Kidney glomerular epithelial cell (primary cell): ENCODE results near the gene ZNF579.
"Not testable (repeated sequence)": the region's sequence is repeated elsewhere in the genome, so short reads cannot be mapped to it uniquely, and the experiment has no call there.

Source experiments
- DNase-seq: peaks from one replicate; lab custom pipeline; 2025; lab: John Stamatoyannopoulos, UW

ZNF579 gene

DNA sequence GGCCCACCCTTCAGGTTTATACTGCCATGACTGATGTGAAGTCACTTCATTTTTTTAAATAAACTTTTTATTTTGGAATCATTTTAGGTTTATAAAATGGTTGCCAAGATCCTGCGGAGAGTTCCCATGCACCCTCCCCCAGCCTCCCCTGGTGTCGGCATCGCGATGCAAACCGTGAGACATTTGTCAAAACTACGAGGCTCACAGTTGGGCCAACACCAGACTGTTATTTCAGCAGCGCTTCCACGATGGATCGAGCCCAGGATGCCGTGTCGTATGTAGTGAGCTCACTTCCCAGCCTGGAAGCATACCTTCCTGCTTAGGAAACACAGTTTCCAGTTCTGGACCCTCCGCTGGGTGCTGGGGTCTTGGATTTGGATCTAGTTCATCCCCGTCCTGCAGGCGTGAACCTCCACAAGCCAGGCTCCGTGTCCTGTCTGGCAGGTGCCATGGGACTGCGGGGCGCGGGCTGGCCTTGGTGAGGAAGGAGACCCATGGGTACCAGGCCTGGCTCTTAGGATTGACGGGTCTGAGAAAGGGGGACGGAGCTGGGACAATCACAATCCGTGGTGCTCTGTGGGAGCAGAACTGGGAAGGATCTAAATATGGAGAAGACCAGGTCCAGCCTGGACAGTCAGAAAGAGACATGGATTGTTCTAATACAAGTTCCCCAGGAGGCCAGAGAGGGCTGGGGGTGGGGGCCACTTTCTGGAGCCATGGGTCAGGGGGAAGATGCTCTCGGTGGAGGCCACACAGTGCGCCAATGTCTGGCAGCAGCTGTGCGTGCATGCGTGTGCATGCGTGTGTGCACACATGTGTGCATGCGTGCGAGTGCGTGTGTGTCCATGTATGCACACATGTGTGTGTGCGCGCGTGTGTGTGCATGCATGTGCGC lies 41.3 kb downstream of the ZNF579 start:
- no peak for DNase-seq

DNA sequence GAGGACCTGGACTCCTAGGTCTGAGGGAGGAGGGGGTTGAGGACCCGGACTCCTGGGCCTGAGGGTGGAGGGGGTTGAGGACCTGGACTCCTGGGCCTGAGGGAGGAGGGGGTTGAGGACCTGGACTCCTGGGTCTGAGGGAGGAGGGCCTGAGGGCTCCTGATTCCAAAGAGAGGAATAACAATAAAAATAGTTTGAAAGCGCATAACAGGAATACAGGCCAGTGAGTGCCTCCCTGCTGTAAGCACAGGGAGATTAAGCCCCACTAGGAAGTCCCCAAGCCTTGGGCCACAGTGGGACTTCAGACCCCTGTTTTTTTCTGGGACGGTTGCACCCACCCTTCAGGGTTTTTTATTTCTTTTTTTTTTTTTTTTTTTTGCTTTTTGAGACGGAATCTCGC lies 42.5 kb downstream of the ZNF579 start:
- DNase-seq: no peak

DNA sequence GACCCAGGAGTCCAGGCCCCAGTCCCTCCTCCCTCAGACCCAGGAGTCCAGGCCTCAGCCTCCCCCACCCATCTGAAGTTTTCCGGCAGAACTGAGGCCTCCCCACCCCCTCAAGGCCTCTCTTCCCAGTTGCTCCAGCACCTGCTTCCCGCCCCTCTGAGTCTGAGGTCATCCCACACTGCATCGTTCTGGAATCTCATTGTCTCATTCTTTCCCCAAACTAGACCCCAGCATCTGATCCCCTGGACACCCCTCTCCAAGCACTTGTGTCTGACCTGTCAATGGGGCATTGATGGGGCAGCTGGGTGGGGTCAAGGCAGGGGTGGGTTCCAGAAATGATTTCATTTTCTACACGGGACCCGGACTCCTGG lies 42.9 kb downstream of the ZNF579 start:
- peak; percentile 37 for DNase-seq

DNA sequence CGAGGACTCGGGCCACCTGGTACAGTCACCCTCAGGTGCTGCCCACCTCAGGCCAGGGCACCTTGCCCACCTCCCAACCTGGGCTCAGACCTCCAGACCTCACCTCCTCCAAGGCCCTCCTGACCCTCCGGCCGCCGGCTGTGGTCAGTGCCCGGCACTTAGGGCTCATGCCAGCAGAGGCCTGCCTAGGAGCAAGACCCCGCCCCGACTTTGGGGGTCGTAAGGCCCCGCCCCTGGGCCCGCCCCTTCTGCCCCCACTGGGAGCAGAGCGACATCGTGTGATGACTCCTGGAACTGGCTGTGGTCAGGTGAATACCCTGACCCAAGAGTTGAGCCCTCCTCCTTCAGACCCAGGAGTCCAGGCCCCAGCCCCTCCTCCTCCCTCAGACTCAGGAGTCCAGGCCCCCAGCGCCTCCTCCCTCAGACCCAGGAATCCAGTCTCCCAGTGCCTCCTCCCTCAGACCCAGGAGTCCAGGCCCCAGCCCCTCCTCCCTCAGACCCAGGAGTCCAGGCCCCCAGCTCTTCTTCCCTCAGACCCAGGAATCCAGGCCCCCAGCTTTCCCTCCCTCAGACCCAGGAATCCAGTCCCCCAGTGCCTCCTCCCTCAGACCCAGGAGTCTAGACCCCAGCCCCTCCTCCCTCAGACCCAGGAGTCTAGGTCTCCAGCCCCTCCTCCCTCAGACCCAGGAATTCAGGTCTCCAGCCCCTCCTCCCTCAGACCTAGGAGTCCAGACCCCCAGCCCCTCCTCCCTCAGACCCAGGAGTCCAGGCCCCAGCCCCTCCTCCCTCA lies 43.5 kb downstream of the ZNF579 start, which contains the start of gene SBK2:
SBK2 (minus strand) TSS at position 183 of the 790 bp plus-strand sequence. CDS start 839 bp downstream, outside the sequence.
- DNase-seq: no peak

DNA sequence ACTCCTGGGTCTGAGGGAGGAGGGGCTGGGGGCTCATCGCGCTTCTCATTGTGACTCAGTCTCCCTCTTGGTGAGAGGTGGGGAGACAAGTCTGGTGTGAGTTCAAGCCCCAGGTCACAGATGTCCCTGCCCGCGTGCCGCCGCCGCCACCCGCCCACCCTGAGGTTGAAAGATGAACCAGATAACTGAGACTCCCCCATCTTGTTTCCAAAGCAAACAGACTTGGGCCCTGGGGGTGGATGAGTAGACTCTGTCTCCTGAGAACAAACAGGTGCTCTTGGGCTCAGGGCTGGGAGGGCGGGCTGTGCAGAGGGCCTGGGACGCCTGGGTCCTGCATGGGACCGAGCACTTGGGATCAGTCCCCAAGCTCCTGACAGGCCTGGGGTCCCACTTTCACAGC lies 44.3 kb downstream of the ZNF579 start:
- DNase-seq: no peak

DNA sequence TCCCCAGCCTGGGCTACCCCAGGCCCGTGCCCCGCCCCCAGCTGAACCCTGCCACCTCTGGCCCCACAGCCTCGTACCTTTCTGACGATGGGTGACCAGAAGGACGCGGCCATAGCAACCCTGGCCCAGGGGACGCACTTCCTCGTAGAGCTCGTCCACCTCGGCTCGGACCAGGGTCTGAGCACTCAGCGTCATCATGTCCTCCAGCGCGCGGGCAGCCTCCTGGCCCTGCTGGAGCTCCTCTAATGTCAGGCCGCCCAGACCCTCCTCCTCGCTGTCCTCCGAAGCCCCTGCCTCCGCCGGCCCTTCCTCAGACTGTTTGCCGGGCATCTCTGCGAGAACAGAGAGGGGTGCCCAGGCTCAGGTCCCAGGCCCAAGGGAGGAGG lies 44.7 kb downstream of the ZNF579 start:
- DNase-seq: no peak

DNA sequence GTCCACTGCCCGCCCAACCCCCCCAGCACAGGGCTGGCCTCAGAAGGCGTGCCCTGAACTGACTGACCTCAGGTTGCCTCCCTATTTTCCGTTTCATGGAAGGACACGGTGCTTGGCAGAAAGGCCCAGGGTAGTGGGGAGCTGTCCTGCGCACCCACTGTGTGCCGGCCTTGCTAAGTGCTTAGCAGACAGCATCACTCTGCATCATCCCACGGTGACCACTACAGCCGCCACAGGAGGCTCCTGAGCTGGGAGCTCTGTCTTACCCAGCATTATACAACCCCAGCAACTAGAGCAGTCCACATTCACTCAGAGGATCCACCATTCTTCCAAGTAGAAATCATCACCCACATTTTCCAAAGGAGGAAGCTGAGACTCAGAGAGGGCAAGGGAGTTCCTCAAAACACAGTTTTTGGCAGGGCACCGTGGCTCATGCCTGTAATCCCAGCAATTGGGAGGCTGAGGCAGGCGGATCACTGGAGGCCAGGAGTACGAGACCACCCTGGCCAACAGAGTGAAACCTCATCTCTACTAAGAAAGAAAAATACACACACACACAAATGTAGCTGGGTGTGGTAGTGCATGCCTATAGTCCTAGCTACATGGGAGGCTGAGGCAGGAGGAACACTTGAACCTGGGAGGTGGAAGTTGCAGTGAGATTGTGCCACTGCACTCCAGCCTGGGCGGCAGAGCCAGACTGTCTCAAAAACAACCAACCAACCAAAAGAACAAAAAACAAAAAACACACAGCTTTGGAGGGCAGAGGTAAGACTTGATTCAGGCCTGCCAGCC lies 45.3 kb downstream of the ZNF579 start:
- no peak for DNase-seq

DNA sequence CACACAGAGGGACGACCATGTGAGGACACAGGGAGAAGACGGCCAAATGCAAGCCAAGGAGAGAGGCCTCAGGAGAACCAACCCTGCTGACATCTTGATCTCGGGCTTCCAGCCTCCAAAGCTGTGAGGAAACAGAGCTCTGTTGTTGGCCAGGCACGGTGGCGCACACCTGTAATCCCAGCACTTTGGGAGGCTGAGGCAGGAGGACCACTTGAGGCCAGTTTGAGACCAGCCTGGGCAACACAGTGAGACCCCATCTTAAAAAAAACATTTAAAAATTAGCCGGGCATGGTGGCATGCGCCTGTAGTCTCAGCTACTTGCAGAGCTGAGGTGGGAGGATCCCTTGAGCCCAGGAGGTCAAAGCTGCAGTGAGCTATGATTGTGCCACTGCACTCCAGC lies 46.4 kb downstream of the ZNF579 start:
- DNase-seq: not testable (repeated sequence)

DNA sequence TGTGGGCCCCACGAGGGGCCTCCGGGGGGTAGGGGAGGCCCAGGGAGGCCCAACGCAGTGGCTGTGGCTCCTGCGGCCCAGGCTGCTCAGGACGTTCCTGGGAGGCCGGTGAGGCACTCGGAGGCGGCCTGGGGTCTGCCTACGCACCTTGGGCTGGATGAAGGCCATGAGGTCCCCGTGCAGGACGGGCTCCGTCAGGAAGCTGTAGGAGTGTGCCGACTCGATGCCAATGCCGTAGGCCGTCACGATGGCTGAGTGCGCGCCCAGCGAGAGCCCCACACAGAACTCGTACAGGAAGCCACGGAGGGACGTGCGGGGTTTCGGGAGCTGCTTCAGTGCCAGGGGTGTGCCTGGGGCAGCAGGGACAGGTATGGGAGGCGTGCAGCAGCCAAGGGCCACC lies 49.7 kb downstream of the ZNF579 start:
- no peak for DNase-seq

DNA sequence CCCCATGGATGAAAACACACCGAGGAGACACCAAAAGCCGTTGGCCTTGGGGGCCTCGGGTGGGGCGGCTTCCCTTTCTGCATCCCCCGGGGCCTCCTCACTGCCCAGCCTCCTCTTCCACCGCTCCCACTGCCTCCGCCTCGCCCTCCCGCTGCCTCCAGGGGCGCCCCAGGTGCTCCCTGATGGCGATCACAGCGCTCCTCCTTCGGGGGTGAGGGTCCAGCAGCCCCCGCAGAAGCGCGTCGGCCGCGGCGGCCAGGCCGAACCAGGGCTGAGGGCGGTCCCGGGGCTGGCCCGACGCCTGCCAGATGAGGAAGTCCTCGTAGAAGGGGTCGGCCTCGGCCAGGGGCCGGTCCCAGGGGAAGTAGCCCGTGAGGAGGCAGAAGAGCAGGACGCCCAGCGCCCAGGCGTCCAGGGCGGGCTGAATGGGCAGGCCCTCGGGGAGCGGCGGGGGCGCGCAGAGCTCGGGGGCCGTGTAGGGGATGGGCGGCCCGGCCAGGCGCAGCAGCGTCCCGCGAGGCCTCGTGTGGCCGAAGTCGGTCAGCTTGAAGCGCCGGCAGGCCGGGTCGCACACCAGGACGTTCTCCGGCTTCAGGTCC lies 50.9 kb downstream of the ZNF579 start:
- no peak for DNase-seq

DNA sequence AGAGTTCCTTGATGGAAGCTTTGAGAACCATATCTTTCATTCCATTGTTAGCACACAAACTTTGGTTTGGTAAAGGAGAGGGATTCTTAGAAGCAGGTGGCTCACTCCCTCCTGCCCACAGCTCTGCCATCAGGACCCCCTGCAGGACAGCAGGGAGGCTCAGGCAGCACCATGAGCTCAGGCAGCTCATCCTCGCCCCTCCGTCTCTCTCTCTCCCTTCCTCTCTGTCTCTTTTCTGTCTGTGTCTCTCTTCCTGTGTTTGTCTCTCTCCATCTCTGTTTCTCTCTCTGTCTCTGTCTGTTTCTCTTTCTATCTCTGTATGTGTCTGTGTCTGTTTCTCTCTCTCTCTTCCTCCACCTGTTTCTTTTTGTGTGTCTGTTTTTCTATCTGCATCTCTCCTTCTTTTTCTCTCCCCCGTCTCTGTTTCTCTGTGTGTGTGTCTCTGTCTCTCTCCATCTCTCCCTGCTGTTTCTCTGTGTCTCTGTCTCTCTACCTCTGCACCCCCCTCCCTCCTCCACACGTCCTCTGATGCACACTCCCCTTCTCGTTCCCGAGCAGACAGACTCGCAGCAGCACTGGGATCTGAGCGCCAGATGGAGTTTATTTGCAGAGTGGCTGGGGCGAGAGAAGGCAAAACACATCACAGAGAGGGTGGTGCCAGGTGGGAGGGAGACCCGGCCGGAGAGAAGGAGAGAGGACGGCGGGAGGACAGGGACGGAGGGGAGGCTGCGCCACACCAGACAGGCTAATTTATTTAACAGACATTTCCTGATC lies 52.4 kb downstream of the ZNF579 start:
- peak; percentile 5 for DNase-seq

DNA sequence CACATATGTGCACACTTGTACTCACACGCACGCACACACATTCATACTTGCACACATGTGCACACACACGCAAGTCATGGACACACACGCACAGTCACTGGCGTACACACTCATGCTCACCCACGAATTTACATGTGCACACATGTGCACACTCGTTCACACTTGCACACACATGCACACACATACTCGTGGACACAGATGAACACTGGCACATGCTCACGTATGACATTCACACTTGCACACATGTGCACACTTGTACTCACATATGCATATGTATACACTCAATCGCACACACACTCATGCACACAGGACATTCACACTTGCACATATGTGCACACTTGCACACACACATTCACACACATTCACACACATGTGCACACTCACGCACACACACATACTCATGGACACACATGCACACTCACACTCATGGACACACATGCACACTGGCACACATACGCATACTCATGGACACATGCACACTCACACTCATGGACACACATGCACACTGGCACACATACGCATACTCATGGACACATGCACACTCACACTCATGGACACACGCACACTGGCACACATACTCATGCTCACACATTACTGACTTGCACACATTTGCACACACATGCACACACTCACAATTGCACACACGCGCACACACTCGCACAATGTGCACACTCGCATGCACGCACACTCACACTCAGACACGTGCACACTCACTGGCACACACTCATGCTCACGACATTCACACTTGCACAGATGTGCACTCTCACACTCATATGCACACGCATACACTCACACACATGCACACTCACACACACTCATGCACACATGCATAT lies 53.2 kb downstream of the ZNF579 start:
- DNase-seq: no peak
